ENCODE results near the gene CD80.

Gene CD80

GRCh38 chr3:119559441-119559963 lies at the start of gene CD80:
Gene CD80, minus strand, starts transcription at chr3:119559614. Its CDS starts 1,886 bp downstream, at chr3:119557728.
- peaks cover 4% of the 10 kb centered on the region for H3K27me3 Mint-ChIP-seq (ENCODE audit: low read depth)
- no peak within 1 kb of the TSS for H3K4me3 Mint-ChIP-seq
- no peak for TF ChIP-seq CTCF (IDR thresholded peaks at IDR 0.05; ENCODE audit: unreplicated experiment in 3 of 3)
- H3K36me3 Mint-ChIP-seq (ENCODE audit: low read depth), result no peaks in the 10 kb centered on the region
- H3K4me1 Mint-ChIP-seq, result no peaks in the 10 kb centered on the region
- no peak within 1 kb of the TSS for H3K27ac Mint-ChIP-seq
- no peaks in the 10 kb centered on the region for H3K9me3 Mint-ChIP-seq

- Mint-ChIP-seq H3K27me3 (ENCODE audit: low read depth) (peaks cover 3% of the 10 kb centered on the region), H3K36me3 (ENCODE audit: low read depth) (no peaks in the 10 kb centered on the region), H3K9me3 (peaks cover 5% of the 10 kb centered on the region), H3K4me3 (no peak overlapping the region), H3K27ac (no peak overlapping the region), H3K4me1 (no peaks in the 10 kb centered on the region)
- no peak for TF ChIP-seq CTCF (IDR thresholded peaks at IDR 0.05; ENCODE audit: unreplicated experiment in 3 of 3)
These were observed 49.1 kb upstream of the CD80 start for GRCh38 chr3:119608405-119609000.

GRCh38 chr3:119604878-119605277 lies 45.5 kb upstream of the CD80 start:
- TF ChIP-seq CTCF (IDR thresholded peaks at IDR 0.05; ENCODE audit: unreplicated experiment in 3 of 3), result no peak
- no peaks in the 10 kb centered on the region for H3K4me1 Mint-ChIP-seq
- H3K9me3 Mint-ChIP-seq, result no peaks in the 10 kb centered on the region
- no peak overlapping the region for H3K4me3 Mint-ChIP-seq
- H3K27ac Mint-ChIP-seq, result no peak overlapping the region
- H3K27me3 Mint-ChIP-seq (ENCODE audit: low read depth), result no peaks in the 10 kb centered on the region
- no peaks in the 10 kb centered on the region for H3K36me3 Mint-ChIP-seq (ENCODE audit: low read depth)

GRCh38 chr3:119602676-119603075 lies 43.3 kb upstream of the CD80 start:
- TF ChIP-seq CTCF (IDR thresholded peaks at IDR 0.05; ENCODE audit: unreplicated experiment in 3 of 3), result no peak
- no peak overlapping the region for H3K27ac Mint-ChIP-seq
- H3K4me3 Mint-ChIP-seq, result no peak overlapping the region
- peaks cover 12% of the 10 kb centered on the region for H3K4me1 Mint-ChIP-seq
- H3K36me3 Mint-ChIP-seq (ENCODE audit: low read depth), result no peaks in the 10 kb centered on the region
- H3K9me3 Mint-ChIP-seq, result no peaks in the 10 kb centered on the region
- H3K27me3 Mint-ChIP-seq (ENCODE audit: low read depth), result no peaks in the 10 kb centered on the region

- no peak for TF ChIP-seq CTCF (IDR thresholded peaks at IDR 0.05; ENCODE audit: unreplicated experiment in 3 of 3)
- no peaks in the 10 kb centered on the region for H3K9me3 Mint-ChIP-seq
- no peak overlapping the region for H3K4me3 Mint-ChIP-seq
- peaks cover 24% of the 10 kb centered on the region for H3K4me1 Mint-ChIP-seq
- no peak overlapping the region for H3K27ac Mint-ChIP-seq
- H3K27me3 Mint-ChIP-seq (ENCODE audit: low read depth), result no peaks in the 10 kb centered on the region
- no peaks in the 10 kb centered on the region for H3K36me3 Mint-ChIP-seq (ENCODE audit: low read depth)
These were observed 41.7 kb upstream of the CD80 start for GRCh38 chr3:119601154-119601553.

GRCh38 chr3:119600732-119601131 lies 41.3 kb upstream of the CD80 start:
- H3K9me3 Mint-ChIP-seq, result no peaks in the 10 kb centered on the region
- no peak overlapping the region for H3K27ac Mint-ChIP-seq
- peak in 1 of 3 experiments; percentile 28 for TF ChIP-seq CTCF (IDR thresholded peaks at IDR 0.05; ENCODE audit: unreplicated experiment in 3 of 3)
- no peaks in the 10 kb centered on the region for H3K36me3 Mint-ChIP-seq (ENCODE audit: low read depth)
- H3K27me3 Mint-ChIP-seq (ENCODE audit: low read depth), result no peaks in the 10 kb centered on the region
- H3K4me1 Mint-ChIP-seq, result peaks cover 26% of the 10 kb centered on the region
- H3K4me3 Mint-ChIP-seq, result no peak overlapping the region

All from nephron (organoid).